MG63 (cell line): ENCODE measurements around the gene CCNL2. TPM values are rescaled to one million over a fixed set of nuclear protein-coding genes. Genes with fewer than 3 reads are reported as not detected.
"Not testable (repeated sequence)": the region's sequence is repeated elsewhere in the genome, so short reads cannot be mapped to it uniquely, and the experiment has no call there.

Source experiments
- DNase-seq: peaks from one replicate; pipeline ENCODE4 v3.0.0-alpha.2; 2020
- H3K27me3 ChIP-seq: fragments of 250-450 bp; sonication (Bioruptor Pico); 2 replicates; pipeline ENCODE4 v1.5.1; 2020; ENCODE audit warnings: mild to moderate bottlenecking, moderate library complexity
- H3K36me3 ChIP-seq: fragments of 250-450 bp; sonication (Bioruptor Pico); 2 replicates; pipeline ENCODE4 v1.5.1; 2020; ENCODE audit warnings: mild to moderate bottlenecking, moderate library complexity
- H3K4me3 ChIP-seq: fragments of 250-450 bp; sonication (Bioruptor Pico); 2 replicates; pipeline ENCODE4 v1.5.1; 2020; ENCODE audit warnings: mild to moderate bottlenecking, moderate library complexity
- H3K9me3 ChIP-seq: fragments of 250-450 bp; sonication (Bioruptor Pico); 2 replicates; pipeline ENCODE4 v1.5.1; 2020; ENCODE audit warnings: mild to moderate bottlenecking, moderate library complexity
- total RNA-seq: library from RNA; depleted of rRNA; stranded (reverse); fragments of >200 nt; shearing (Covaris generic); gene quantifications from 2 replicates; pipeline ENCODE4 v1.2.3, GENCODE V29; 2014; ENCODE audit warnings: low replicate concordance

CCNL2 gene
- total RNA-seq, 1 experiment from 2014 or later = 45.1 TPM

DNA sequence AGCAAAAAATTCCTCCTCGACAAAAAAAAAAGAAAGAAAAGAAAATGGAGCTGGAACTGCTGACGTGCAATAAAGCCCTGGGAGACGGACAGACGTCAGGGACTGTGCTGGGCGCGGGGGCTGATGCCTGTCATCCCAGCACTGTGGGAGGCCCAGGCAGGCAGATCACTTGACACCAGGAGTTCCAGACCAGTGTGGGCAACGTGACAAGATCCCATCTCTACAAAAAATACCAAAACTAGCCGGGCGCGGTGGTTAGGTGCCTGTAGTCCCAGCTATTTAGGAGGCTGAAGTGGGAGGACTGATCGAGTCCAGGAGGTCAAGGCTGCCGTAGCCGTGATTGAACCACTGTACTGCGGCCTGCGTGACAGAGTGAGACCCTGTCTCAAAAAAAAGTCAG, 25.6 kb upstream of the CCNL2 start:
- Histone ChIP-seq H3K36me3 (no peaks in the 10 kb centered on the region), H3K27me3 (no peaks in the 10 kb centered on the region), H3K4me3 (no peak overlapping the region), H3K9me3 (no peaks in the 10 kb centered on the region)
- DNase-seq = no peak

DNA sequence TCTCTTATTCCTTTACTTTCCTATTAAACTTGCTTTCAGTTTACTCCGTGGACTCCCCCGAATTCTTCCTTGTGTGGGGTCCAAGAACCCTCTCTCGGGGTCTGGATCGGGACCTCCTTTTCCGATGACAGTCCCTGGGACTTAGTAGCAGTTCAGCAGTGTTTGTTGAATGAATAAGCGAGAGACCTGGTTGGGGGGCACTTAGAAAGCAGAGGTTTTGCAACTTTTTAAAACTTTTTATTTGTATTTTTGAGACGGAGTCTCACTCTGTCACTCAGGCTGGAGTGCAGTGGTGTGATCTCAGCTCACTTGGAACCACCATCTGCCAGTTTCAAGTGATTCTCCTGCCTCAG, 24.1 kb upstream of the CCNL2 start:
- no peak for DNase-seq
- no peaks in the 10 kb centered on the region for H3K27me3 ChIP-seq
- no peaks in the 10 kb centered on the region for H3K36me3 ChIP-seq
- no peak overlapping the region for H3K4me3 ChIP-seq
- H3K9me3 ChIP-seq = no peaks in the 10 kb centered on the region

DNA sequence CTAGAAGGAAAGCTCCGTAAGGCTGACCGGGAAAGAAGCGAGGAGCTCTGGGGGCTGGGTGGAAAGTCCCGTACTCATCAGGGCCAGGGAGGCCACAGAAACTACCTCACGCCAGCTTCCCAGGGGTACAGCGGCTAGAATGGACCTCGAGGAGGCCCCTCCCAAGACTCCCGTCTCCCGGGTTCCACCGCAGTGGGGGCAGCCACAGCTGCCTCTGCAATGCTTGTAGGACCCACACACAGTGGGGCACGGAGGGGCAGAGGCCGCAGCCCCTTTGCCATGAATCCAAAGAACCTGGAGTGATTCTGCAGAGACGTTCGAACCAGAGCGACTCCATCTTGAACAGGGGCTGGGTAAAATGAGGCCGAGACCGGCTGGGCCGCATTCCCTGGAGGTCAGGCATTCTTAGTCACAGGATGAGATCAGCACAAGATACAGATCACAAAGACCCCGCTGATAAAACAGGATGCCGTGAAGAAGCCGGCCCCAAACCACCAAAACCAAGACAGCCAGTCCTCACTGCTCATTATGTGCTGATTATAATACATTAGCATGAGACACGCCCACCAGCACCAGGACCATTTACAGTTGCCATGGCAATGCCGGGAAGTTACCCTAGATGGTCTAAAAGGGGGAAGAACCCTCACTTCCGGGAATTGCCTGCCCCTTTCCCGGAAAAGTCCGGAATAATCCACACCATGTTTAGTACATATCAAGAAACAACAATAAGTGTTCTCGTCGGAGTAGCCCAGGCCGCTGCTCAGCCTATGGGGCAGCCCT, 23.5 kb upstream of the CCNL2 start:
- DNase-seq = no peak
- H3K27me3 ChIP-seq = no peaks in the 10 kb centered on the region
- H3K4me3 ChIP-seq = no peak overlapping the region
- no peaks in the 10 kb centered on the region for H3K9me3 ChIP-seq
- no peaks in the 10 kb centered on the region for H3K36me3 ChIP-seq

DNA sequence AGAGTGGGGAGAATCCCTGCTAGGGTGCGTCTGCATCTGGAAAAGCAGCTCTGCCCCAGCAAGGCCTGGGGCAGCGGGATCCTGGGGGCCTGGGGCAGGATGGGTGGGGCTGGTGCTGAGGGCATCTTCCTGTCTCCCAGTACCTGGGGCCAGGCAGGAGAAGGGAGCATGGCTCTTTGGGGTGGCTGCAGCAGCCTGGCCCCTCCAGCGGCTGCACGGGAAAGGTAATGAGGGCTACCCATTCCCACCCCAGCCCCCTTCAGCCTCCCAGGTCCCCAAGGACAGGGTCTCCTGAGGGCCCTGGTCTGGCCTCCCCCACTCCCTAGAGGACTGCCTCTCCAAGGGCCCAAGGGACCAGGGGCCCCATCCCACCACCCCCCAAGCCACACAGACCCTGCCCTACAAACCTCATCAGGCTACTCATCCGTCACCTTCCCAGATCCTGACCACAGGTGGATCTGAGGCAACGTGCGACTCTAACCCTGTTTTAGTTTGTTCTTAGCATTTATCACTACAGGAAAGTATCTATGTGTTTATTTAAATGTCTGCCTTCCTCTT, 22.9 kb upstream of the CCNL2 start:
- Histone ChIP-seq H3K36me3 (no peaks in the 10 kb centered on the region), H3K27me3 (no peaks in the 10 kb centered on the region), H3K9me3 (no peaks in the 10 kb centered on the region), H3K4me3 (no peak overlapping the region)
- no peak for DNase-seq

DNA sequence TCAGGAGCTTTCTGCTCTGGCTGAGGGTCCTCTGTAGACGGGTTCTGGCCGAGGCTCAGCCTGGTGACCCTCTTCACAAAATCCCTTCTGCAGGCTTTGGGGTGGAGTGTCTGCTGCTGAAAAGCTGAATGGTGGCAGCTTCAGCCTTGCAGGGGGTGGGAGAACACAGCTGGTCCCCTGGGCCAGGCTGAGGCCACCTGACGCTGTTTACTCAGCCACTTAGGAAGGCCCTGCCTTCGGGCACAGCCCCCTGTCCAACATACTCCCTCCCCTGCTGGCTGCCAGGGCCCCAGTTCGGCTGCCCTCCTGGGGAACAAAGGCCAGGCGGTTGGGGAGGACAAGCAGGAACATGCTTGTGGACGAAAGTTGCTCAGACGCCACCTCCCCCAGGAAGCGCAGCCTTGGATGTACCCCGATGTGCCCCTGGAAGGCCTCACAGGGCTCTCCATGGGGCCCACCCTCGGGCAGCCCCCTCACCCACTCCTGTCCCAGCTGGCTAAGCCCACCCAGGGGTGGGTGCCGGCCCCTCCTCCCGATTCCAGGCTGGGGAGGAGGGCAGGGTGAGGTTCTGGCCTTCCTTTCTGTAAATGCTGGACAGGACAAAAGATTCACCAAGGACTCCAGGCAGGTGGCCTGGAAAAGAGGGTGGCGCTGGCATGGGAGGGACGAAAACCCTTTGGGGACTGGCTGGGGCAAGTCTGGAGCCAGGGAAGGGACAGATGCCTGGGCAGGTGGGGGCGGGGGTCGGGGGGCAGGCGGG, 22.2 kb upstream of the CCNL2 start, which contains the start of gene ANKRD65:
Gene ANKRD65 (minus strand): TSS at position 130 of the 760 bp plus-strand sequence. CDS start 271 bp downstream, outside the sequence.
- no peaks in the 10 kb centered on the region for H3K36me3 ChIP-seq
- DNase-seq = no peak
- no peak within 1 kb of the TSS for H3K4me3 ChIP-seq
- H3K9me3 ChIP-seq = no peaks in the 10 kb centered on the region
- H3K27me3 ChIP-seq = no peaks in the 10 kb centered on the region

DNA sequence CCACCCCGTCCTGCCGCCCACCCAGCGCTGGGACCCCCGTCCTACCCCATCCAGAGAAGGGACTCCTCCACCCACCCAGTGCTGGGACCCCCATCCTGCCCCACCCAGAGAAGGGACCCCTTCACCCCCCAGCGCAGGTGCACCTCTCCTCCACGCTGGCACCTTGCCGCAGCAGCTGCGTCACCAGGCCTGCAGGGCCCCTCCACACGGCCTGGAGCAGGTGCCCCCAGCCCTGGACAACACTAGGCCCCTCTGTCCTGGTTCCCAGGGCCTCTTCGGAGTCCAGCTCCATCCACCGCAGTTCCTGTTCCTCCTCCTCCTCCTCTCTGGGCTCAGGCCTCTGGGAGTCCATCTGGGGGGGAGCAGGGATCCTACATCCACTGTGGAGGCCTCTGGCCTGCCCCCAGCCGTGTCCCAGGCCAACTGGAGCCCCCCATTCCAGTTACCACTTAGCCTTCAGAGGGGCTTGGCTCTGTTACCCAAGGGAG, 21.6 kb upstream of the CCNL2 start:
- Histone ChIP-seq H3K4me3 (no peak overlapping the region), H3K27me3 (no peaks in the 10 kb centered on the region), H3K36me3 (no peaks in the 10 kb centered on the region), H3K9me3 (no peaks in the 10 kb centered on the region)
- no peak for DNase-seq

DNA sequence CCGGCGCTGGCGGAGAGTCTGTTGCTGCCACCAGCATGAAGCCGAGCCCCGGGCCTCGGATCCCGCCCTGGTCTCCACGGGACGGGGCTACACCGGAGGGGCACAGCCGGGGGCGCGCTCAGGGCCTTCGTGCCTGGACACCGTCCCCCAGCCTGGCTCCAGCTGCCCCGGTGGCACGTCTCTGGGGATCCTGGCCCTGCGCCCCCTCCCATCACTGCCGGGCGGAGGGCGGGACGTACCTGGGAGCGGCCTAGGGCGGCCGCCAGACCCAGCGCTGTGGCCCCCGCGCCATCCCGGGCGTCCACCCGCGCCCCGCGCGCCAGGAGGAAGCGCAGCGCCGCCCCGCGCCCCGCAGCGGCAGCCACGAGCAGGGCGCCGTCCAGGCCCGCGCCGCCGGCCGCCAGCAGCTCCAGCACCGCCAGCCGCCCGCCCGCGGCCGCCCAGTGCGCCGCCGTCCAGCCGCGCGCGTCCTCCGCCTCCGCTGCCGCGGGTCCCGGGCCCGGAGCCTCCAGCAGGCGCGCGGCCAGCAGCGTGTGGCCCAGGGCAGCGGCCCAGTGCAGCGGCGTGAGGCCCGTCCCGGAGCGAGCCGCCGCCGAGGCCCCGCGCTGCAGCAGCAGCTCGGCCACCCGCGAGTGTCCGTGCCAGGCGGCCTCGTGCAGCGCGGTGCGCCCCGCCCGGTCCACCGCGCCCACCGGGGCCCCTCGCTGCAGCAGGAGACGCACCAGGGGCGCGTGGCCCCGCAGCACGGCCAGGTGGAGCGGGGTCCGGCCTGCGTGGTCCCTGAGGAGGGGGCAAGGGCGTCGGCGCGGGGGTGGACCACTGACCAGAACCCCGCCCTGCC, 20.9 kb upstream of the CCNL2 start:
- Histone ChIP-seq H3K4me3 (no peak overlapping the region), H3K36me3 (no peaks in the 10 kb centered on the region), H3K9me3 (no peaks in the 10 kb centered on the region), H3K27me3 (no peaks in the 10 kb centered on the region)
- DNase-seq = no peak

DNA sequence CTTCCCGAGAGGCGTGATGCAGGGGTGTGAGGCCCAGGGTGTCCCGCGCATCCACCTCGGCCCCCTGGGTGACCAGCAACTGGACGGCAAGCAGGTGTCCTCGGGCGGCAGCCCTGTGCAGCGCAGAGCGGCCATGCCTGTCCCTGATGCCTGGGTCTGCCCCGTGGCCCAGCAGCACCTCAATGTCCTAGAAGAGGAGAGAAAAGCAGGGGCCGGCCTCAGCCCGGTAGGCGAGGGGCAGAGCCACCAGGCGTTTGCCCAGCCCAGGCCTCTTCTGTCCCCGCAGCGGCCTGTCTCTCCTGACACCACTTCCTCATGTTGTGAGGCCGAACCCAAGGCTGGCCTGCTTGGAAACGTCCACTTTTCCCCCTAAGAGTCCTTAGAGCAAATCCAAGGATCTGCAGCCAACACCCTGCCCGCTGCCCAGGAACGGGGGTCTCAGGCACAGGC, 20.3 kb upstream of the CCNL2 start:
- Histone ChIP-seq H3K36me3 (no peaks in the 10 kb centered on the region), H3K9me3 (no peaks in the 10 kb centered on the region), H3K4me3 (no peak overlapping the region), H3K27me3 (no peaks in the 10 kb centered on the region)
- DNase-seq = no peak

DNA sequence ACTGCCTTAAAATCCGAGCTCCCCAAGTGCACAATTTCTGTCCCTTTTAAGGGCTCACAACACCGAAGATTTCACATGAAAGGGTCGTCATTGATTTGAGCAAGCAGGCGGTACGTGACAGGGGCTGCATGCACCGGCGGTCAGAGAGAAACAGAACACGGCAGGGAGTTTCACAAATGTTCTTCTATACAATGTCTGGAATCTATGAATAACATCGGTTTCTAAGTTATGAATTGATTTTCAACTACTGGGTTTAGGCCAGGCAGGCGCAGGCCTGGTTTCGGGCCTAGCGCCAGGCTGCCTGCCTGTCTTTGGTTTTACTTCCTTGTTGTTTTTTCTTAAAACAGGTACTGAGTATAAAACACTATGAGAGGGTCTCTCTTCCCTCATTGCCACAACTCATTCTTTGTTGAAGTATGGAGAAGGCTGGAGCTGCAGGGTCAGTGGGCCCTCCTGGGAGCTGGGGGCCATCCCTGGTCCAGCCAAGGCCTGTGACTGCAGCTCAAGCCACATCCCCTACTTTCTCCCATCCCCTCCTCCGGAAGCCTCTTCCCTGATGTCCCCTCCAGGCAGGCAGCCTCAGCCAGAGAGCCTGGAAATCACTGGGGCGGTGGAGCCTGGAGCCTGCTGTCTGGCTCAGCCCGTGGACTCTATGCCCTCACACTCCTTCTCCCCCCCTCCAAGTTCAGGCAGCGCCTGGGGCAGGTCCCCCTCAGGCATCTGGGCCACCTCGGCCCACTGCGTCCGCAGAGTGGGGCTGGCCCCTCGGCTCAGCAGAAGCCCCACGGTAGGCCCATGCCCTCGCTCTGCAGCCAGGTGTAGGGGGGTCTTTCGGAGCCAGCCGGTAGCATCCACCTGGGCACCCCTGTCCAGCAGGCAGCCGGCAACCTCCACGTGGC, 19.6 kb upstream of the CCNL2 start:
- Histone ChIP-seq H3K27me3 (no peaks in the 10 kb centered on the region), H3K9me3 (no peaks in the 10 kb centered on the region)
- DNase-seq = no peak

DNA sequence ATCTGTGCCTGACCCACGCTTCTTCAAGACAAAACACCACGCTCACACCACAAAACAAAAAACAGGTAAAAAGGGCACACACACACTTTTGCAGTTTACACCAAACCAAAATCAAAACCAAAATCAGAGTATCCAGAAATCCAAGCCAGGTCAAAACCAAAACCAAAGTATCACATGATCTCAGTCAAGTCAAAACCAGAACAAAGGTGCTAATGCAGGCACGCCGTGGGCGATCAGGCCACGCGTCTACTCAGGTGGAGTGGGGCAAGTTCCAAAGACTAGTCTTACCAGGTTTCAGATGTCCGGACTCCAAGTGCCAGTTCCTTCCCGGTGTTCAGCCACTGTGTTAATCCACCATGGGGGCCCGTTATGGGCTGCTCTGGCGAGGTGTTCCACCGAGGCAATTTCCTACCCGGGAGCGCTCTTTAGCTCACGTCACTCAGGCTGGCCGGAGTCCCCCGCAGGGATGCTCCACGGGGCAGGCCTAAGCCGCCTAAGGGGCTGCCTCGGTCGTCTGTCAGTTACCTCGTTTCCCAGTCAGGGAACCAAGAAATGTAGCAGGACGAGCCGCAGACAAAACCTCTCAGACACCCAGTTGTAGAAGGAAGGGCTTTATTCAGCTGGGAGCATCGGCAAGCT, 18.8 kb upstream of the CCNL2 start:
- H3K4me3 ChIP-seq, H3K9me3 ChIP-seq, H3K36me3 ChIP-seq, DNase-seq, H3K27me3 ChIP-seq: not testable (repeated sequence)

More for the DNA sequence above, 19.6 kb upstream of the CCNL2 start:
- no peaks in the 10 kb centered on the region for H3K36me3 ChIP-seq
- no peak overlapping the region for H3K4me3 ChIP-seq

DNA sequence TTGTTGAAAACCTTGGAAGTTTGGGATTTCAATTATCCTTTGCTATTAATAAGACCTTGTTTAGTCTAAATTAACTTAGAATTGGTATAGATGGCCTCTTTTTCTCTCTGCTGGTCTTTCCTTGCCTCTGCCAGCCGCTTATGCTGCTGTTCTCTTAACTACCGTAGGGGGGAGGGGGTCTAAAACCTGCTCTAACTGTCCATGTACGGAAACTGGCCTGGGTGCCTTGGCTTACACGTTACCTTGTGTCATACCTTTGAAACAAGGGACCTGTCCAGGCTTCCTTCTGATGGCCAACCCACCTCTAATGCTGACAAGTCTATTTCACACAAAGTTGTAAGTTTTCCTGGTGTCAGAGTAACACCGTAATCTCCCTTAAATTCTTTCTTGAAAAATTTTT, 18.3 kb upstream of the CCNL2 start:
- H3K4me3 ChIP-seq, H3K36me3 ChIP-seq, H3K9me3 ChIP-seq, H3K27me3 ChIP-seq, DNase-seq: not testable (repeated sequence)

DNA sequence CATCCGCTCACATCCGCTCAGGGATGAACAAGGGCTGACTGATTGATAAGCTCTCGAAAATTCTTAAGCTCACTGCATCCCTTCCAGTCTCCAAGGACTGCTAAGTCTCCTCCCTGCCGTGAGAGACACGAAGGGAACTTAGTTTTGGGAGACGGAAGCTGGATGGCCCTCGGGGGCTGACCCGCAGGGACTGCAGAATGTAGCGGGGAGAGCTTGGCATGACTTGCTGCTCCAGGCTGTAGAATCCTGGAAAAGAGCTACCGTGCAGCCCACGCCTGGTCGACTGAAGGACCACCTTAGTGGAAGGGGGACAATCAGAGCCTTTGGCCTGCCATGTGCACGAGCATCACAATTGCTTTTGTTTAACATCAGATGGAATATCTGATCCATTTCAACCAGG, 16.6 kb upstream of the CCNL2 start:
- Histone ChIP-seq H3K36me3 (no peaks in the 10 kb centered on the region), H3K9me3 (no peaks in the 10 kb centered on the region), H3K4me3 (no peak overlapping the region), H3K27me3 (no peaks in the 10 kb centered on the region)
- DNase-seq = no peak

DNA sequence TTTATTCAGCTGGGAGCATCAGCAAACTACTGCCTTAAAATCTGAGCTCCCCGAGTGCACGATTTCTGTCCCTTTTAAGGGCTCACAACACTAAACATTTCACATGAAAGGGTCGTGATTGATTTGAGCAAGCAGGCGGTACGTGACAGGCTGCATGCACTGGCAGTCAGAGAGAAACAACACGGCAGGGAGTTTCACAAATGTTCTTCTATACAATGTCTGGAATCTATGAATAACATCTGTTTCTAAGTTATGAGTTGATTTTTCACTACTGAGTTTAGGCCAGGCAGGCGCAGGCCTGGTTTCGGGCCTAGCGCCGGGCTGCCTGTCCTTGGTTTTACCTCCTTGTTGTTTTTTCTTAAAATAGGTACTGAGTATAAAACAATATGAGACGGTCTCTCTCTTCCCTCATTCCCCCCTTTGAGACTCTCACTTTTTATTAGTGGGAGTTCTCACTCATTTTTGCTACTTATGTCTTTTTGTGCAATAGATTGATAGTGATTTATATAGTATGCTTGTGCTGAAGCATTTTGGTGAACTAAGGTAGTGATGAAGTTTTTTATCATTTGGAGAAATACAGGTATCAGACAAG, 13.3 kb upstream of the CCNL2 start:
- H3K9me3 ChIP-seq, H3K27me3 ChIP-seq, H3K4me3 ChIP-seq, DNase-seq: not testable (repeated sequence)
- H3K36me3 ChIP-seq = peaks cover 21% of the 10 kb centered on the region

DNA sequence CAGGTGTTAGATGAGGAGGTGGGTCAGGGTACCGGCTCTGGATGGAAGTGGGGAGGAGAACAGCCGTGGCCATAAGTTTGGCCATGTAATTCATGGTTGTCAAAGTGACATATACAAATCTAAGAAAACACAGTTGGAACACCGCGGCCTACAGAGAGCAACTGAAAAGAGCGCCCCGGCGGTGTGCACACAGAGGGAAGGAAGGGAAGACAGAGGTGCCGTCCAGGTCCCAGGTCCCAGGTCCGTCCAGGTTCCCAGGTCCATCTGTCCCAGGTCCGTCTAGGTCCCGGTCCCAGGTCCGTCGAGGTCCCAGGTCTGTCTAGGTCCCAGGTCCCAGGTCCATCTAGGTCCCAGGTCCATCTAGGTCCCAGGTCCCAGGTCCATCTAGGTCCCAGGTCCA, 12.5 kb upstream of the CCNL2 start:
- no peak for DNase-seq
- H3K36me3 ChIP-seq = peaks cover 24% of the 10 kb centered on the region
- no peaks in the 10 kb centered on the region for H3K27me3 ChIP-seq

DNA sequence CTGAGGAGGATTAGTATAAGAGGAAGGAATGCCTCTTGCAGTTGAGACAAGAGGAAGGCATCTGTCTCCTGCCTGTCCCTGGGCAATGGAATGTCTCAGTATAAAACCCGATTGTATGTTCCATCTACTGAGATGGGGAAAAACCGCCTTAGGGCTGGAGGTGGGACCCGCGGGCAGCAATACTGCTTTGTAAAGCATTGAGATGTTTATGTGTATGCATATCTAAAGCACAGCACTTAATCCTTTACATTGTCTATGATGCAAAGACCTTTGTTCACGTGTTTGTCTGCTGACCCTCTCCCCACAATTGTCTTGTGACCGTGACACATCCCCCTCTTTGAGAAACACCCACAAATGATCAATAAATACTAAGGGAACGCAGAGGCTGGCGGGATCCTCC, 11.1 kb upstream of the CCNL2 start:
- not testable (repeated sequence) for H3K27me3 ChIP-seq, DNase-seq, H3K4me3 ChIP-seq, H3K9me3 ChIP-seq
- peaks cover 36% of the 10 kb centered on the region for H3K36me3 ChIP-seq

More for the DNA sequence above, 12.5 kb upstream of the CCNL2 start:
- Histone ChIP-seq H3K4me3 (no peak overlapping the region), H3K9me3 (no peaks in the 10 kb centered on the region)
